Activated CD4-positive, alpha-beta T cell treated with anti-CD3 and anti-CD28 coated beads, Interleukin-2, Interleukin-6, amounts not matched to agents 100 ng/mL and 50 ng/mL, durations not matched to agents 16 hours and 8 hours (primary cell): Measurements from ENCODE around the gene IRF4.

Experiments used
- DNase-seq: peaks from one replicate; pipeline ENCODE4 v3.0.0-alpha.2; 2020

The IRF4 gene

GRCh38 chr6:353642-354614 lies 37.6 kb upstream of the IRF4 start:
- DNase-seq = no peak

- no peak for DNase-seq
These were observed 36.8 kb upstream of the IRF4 start for GRCh38 chr6:354631-355280.

- no peak for DNase-seq
These were observed 36.0 kb upstream of the IRF4 start for GRCh38 chr6:355373-356208.

- DNase-seq = no peak
These were observed 34.7 kb upstream of the IRF4 start for GRCh38 chr6:356828-357251.

- no peak for DNase-seq
These were observed 34.2 kb upstream of the IRF4 start for GRCh38 chr6:357261-357790.

GRCh38 chr6:357791-358341 lies 33.7 kb upstream of the IRF4 start:
- DNase-seq = no peak

- DNase-seq = no peak
These were observed 33.1 kb upstream of the IRF4 start for GRCh38 chr6:358432-358831.

- no peak for DNase-seq
These were observed 32.7 kb upstream of the IRF4 start for GRCh38 chr6:358847-359246.

GRCh38 chr6:359261-360035 lies 32.1 kb upstream of the IRF4 start:
- no peak for DNase-seq

- no peak for DNase-seq
These were observed 31.2 kb upstream of the IRF4 start for GRCh38 chr6:360349-360748.

GRCh38 chr6:360764-361373 lies 30.7 kb upstream of the IRF4 start:
- no peak for DNase-seq

- DNase-seq = no peak
These were observed 30.0 kb upstream of the IRF4 start for GRCh38 chr6:361411-362132.

GRCh38 chr6:362231-362923 lies 29.2 kb upstream of the IRF4 start:
- DNase-seq = no peak

- no peak for DNase-seq
These were observed 28.7 kb upstream of the IRF4 start for GRCh38 chr6:362924-363249.

GRCh38 chr6:363291-363690 lies 28.3 kb upstream of the IRF4 start:
- DNase-seq = no peak

- no peak for DNase-seq
These were observed 27.6 kb upstream of the IRF4 start for GRCh38 chr6:363909-364308.

- no peak for DNase-seq
These were observed 26.7 kb upstream of the IRF4 start for GRCh38 chr6:364609-365540.

GRCh38 chr6:365835-366234 lies 25.7 kb upstream of the IRF4 start:
- no peak for DNase-seq
